Measurements from ENCODE around the gene TMEM117.

The TMEM117 gene

DNA sequence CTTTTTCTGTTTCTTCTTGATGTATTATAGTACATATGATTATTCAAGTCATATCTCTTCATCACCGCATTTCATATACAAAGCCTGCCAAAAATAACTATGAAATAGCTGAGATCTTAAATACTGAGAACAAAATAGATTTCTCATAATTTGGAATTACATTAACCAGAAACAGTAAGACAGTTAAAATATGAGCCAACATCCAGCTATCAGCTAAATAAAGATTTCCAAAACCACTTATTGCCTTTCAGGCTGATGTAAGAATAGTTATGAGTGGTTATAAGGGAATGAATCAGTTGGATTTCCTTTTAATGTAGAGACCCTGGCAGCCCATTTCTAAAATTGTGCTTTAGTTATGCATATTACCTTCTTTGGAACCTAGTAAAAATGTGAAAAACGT is 47.4 kb downstream of the TMEM117 start:
- in situ Hi-C loops (cut with HindIII; ENCODE audit: low sequenced_read_pairs), result loop anchor here (10.0 kb wide), 1 partner anchor 69 kb away; no protein-coding TSS in a partner anchor

DNA sequence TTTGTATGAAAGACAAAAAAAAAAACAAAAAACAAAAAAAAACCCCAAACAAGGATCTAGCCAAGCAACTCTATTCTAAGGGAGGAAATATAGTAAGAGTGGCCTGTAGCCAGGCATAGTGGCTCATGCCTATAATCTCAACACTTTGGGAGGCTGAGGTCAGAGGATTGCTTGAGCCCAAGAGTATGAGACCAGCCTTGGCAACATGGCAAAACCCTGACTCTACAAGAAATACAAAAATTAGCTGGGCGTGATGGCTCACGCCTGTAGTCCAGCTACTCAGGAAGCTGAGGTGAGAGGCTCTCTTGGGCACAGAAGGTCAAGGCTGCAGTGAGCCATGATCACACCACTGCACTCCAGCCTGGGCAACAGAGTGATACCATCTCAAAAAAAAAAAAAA is 47.9 kb downstream of the TMEM117 start:
- in situ Hi-C loops (cut with HindIII; ENCODE audit: low sequenced_read_pairs), result loop anchor here (10.0 kb wide), 1 partner anchor 69 kb away; no protein-coding TSS in a partner anchor

DNA sequence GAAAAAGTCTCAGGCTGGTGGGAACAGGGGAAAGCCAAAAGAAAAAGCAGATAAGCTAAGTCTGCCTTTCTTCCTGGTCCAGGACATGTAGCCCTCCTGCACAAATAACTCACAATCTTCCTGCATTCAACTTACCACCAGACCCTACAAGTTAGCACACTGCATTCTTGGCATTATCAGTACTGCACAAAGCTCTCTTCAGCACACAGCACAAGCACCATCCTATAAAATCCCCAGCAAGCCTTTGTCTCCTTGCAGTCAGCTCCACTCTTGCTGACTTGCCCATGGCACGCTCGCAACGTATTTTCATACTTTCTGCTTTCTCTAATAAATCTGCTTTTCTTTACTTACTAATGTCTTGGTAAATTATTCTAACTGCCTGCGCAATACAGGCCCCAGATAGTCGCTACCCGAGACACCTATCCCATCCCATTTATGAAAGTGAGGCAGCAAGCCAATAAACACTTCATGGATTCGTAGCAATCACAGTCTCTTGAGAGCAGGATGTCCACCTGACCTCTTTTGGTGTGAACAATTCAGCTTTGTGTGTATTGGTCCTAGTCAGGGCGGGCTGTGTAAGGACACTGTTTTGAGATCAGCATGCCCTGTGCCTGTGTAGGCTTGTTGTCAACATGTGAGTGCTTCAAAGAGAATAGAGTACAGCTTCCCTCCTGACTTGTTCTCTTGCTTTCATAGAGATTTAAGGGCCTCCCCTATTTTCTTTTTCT is 49.0 kb downstream of the TMEM117 start:
- in situ Hi-C loops (cut with HindIII; ENCODE audit: low sequenced_read_pairs), result loop anchor here (10.0 kb wide), 1 partner anchor 70 kb away; no protein-coding TSS in a partner anchor

DNA sequence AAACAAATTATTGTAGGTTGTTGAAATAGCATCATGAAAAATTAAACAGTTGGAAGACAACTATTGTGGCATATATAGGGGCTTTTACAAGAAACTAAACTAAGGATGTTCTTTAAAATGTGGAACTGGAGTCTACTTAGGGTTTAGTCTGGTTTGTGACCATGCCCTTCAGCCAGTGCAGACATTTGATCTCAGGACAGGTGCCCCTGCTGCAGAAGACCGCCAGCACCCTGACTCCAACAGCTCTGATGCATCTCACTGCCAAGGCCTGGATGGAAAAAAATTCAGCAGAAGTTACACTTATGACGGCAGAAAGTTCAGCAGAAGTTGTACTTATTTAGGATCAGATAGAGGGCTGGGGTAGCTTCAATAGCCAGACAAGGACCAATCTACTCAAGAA is 51.5 kb downstream of the TMEM117 start:
- in situ Hi-C loops (cut with HindIII; ENCODE audit: low sequenced_read_pairs), result loop anchor here (10.0 kb wide), 1 partner anchor 73 kb away; no protein-coding TSS in a partner anchor

DNA sequence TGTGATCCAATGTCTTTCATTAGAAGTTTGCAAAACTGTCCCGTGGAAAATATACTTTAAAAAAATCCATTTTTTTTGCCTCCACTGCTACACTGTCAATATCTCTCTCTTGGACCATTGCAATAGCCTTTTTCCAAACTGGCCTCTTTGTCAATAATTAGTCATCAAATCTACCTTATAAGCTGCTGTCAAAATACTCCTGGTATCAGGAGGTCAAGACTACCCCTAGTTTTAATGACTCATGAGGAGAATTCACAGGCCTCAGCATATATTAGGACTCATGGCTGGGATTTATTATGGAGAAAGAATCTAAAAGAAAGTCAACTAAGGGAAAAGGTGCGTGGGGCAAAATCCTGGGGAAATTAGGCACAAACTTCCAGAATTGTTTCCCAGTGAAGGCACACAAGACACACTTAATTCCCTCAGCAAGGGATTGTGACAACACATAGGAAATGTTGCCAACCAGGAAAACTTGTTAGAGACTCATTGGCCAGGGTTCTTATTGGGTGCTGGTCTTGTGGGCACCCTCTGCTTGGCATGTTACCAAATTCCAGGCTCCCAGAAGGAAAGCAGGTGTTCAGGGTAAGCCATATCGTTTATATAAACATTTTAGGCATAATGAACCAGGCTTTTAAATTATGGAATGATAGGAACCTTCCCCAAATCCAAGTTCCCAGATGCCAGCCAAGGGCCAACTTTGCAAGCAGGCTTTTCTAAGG is 56.1 kb downstream of the TMEM117 start:
- in situ Hi-C loops (cut with HindIII; ENCODE audit: low sequenced_read_pairs), result no loop called here

DNA sequence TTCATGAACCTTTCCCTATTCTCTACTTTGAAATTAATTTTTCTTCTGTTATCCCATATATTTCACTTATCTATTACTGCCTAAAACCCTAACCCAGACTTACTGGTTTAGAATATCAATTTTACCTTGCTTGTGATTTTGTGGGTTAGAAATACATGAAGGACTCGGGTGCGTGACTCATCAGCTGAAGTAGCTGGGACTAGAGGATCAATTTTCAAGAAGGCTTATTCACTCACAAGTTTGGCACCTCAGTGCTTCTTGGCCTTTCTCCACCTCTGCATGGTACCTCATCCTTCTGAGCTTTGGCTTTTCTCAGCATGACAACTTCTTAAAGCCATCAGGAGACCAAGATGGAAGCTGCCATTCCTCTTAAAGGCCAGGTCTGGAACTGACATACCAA is 57.8 kb downstream of the TMEM117 start:
- in situ Hi-C loops (cut with HindIII; ENCODE audit: low sequenced_read_pairs), result no loop called here

DNA sequence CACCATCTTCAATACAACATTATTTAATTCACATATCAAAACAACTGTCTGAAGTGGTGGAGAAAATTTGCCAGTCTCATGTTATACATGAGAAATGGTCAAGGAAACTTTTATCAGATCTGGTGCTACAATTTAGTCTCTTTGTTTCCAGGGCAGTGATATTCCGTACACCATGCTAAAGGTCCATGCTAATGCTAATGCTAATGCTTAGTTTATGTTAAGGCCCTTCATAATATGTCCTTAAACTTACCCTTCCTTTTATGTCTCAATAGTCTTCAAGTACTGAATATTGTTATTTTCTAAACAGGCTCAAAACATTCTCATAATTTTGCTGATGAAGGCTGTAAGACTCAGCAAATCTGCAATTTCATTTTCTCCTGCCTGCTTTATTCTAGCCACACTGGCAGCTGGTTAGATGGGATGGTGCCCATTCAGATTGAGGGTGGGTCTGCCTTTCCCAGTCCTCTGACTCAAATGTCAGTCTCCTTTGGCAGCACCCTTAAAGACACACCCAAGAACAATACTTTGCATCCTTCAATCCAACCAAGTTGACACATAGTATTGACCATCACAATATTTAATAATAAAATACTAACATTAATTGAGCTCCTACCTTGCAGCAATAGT is 59.8 kb downstream of the TMEM117 start:
- in situ Hi-C loops (cut with HindIII; ENCODE audit: low sequenced_read_pairs), result no loop called here

DNA sequence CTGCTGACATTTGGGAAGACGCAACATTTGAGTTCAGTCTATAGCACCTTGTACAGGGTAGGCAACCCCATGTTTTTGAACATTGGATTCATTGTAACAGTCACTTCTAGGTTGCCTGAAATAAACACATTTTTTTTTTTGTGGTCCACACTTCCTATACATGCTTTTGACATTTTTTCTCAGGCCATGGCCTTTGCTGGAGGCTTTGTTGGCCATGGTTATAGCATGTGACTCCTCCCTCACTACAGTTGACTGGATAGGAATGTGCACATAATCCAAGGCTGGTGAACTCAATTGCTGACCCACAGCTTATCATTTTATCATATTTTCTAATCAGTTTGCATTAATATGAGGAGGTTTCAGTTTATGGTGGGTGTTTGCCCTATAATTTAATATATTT is 60.6 kb downstream of the TMEM117 start:
- in situ Hi-C loops (cut with HindIII; ENCODE audit: low sequenced_read_pairs), result no loop called here

DNA sequence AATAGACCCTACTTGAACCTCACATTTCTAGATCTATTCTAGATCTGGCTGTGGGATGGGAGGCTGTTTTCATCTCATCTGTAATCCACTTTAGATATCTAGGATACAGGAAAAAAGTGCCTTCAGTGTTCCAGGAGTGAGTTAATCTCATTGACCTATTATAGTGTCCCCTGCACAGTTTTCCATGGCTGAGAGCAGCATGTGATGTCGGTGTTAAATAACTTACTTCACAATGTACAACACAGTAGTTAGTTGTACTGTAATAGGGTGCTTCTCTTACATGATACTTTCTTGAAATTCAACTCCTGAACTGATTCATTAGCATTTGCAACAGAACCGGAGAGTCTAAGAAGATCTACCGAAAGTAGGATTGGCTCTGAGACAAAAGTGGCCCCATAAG is 62.6 kb downstream of the TMEM117 start:
- in situ Hi-C loops (cut with HindIII; ENCODE audit: low sequenced_read_pairs), result no loop called here

DNA sequence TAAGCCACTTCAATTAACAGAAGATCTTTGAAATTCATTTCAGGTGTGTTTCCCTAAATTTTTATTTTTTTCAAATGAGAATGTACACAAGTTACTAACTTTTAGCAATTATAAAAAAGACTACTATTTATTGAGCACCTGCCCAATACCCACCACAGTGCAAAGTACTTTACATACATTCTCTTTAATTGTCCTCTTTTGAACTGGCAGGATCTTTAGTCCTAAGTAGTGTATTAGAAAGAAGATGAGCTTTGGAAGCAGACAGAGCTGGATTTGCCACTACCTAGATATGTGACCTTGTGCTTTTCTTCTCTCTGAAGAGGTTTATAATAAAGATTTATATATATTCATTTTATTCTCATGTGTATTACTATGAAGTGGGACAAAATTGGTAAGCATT is 63.7 kb downstream of the TMEM117 start:
- in situ Hi-C loops (cut with HindIII; ENCODE audit: low sequenced_read_pairs), result no loop called here

DNA sequence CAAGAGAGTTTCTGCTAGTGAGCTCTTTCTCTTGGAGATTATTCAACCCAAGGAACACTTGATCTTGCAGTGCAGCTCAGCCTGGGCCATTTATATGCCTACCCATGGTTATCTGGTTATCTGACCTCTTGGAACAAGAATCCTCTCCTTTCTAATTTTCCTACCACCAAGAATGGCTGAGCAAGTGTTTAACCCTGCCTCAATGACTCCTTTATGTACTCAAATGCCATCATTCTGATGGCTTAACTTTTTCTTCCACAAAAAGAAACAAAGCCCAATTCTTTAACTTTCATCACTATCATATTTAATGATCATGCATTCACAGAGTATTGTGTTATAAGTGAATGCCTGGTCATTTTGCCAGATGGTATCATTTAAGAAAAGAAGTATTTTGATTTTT is 67.8 kb downstream of the TMEM117 start:
- in situ Hi-C loops (cut with HindIII; ENCODE audit: low sequenced_read_pairs), result no loop called here

DNA sequence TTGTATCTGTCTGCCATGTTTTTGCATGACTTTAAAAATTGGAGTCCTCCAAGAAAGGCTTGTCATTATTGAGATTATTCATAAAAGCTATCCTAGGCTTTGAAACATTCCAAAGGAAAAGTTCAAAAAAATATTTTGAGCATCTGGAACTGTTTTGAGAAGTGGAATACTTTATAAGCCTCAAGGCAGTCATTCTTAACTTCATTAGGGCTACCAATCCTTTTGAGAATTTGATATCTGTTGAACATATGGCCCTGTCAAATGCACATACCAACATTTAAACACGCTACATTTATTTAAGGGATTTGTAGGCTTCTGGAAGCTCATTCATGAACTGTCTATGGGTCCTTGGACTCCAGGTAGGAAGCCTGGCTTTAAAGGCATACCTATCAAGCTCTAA is 77.0 kb downstream of the TMEM117 start:
- in situ Hi-C loops (cut with HindIII; ENCODE audit: low sequenced_read_pairs), result no loop called here

DNA sequence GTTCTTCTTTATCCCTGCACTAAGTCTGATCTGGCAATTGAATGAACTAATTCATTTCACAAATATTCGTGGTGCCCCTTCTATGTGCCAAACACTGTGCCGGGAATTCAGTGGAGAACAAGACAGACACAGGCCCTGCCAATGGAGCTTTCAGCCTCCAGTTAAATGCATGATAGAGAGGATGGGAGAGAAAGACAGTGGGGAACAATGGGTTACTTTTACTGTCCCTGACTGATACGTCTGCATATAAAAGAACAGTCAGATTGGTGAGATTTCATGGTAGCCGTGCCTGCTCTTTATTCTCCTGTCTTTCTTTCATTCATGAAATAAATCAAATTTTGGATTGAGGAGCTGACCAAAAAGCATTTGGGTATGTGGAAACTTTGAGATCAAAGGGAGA is 78.5 kb downstream of the TMEM117 start:
- in situ Hi-C loops (cut with HindIII; ENCODE audit: low sequenced_read_pairs), result no loop called here

DNA sequence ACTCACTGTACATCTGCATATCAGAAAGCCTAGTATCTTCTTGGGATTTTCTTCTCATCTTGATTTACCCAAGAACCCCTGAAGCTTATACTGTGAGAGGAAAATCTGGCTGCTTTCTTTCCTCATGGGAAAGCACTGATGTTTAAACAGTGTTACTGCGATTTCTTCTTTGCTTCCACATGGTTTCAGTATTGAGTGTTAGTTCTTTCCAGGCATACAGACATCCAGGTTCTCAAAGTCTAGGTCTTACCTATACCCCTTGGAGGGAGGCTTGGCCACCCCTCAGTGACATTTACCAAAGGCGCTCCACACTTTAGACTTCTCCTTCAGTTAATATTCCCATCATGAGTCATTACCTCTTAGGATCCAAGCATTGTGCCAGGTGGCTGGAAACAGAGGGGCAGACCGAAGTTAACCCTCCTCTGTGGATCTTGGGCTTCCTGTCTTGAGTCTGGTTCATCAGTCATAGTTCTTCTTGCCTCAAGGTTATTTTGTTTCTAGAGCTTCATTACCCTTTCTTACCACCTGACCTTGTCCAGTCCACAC is 79.1 kb downstream of the TMEM117 start:
- in situ Hi-C loops (cut with HindIII; ENCODE audit: low sequenced_read_pairs), result no loop called here

DNA sequence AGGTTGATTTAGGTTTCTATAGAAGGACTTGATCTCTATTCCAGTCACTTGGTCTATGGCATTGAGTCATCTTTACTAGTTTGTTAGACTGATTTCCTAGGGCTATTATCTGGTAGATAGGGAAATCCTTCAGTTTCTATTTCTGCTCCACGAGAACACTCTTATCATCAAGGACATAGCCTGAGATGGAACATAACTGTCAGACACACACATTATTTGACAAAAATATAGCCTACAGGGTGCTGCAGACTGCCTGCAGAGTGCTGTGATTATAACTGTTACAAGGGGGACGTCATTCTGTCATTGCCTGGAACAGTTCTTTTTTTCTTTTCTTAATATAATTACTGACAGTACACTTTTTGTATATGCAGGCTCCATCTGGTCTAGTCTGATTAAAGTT is 82.0 kb downstream of the TMEM117 start:
- in situ Hi-C loops (cut with HindIII; ENCODE audit: low sequenced_read_pairs), result no loop called here

DNA sequence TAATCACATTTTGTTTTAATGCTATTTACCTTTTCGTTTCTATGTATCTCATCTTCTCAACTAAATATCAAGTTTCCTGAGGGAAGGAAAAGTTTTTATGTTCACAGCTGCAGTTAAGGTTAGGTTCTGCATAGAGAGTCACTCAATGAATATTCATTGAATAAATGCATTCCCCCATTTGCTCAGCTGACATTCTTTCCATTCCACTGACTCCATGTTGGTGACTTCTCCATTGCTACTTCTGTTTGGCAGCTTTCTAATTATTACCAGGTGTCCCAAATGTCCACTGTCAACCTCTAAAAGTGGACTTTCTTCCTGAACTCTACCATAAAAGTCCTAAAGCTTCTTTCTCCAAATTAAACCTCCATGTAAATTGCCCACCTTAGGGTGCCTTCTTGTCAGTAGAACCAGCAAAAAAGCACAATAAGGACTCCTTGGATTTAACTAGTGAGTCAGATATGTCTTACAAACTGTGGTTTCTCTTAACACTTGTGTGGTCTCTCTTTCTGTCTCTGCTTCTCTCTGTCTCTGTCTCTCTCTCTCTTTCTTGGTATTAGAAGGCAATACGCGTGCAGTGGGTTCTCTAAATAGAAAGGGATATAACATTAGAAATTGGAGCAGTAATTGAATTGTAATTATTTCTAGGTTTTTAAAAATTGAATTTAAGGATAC is 85.9 kb downstream of the TMEM117 start:
- in situ Hi-C loops (cut with HindIII; ENCODE audit: low sequenced_read_pairs), result no loop called here

DNA sequence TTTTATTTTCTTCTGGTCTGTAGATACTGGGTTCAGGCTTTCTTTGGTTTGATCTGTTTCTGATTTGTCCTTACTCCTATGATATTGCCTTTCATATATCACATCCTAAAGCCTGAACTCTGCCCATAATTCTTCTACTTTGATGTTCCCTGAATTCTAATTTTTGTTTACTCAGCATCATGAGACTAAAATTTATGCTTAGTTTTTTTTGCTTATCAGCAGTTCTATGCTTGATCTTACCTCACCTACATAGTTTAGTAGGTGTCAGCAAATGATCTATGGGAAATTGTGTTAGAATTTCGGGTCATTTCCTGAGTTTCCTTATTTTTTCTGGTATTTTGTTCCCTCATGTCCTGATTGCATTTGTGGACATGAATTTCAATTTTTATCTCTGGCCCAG is 94.2 kb downstream of the TMEM117 start:
- in situ Hi-C loops (cut with HindIII; ENCODE audit: low sequenced_read_pairs), result no loop called here

DNA sequence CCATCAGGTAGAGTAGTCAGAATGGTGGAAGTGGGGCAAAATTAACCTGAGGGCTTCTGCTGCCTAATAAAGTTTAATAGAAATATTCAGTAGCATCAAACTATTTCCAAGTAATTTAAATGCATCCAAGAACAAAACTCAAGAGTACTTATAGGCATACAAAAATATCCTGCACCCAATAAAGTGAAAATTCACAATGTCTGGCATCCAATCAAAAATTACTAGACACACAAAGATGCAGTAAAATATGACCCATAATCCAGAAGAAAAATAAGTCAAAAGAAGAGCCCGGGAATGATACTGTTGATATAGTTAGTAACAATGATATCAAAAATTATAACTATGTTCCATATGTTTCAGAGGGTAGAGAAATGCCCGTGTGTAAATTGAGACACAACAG is 95.3 kb downstream of the TMEM117 start:
- in situ Hi-C loops (cut with HindIII; ENCODE audit: low sequenced_read_pairs), result no loop called here

DNA sequence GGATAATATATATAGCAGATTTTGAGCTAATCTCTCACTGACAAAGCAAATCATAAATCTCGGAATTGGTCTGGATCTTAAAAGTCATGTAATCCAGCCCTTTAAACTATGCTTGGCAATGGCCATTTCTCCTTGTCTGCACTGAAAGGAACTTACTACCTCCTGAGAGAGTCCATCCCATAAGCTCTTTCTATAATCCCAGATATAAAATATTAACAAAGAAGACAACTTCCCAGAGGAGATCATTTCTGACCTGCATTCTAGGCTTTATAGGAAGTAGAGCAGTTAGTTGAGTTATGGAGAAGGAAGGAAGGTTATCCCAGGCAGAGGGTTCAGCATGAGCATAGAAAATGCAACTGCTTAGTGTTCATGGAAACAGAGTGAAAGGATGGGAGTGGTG is 99.7 kb downstream of the TMEM117 start:
- in situ Hi-C loops (cut with HindIII; ENCODE audit: low sequenced_read_pairs), result no loop called here

DNA sequence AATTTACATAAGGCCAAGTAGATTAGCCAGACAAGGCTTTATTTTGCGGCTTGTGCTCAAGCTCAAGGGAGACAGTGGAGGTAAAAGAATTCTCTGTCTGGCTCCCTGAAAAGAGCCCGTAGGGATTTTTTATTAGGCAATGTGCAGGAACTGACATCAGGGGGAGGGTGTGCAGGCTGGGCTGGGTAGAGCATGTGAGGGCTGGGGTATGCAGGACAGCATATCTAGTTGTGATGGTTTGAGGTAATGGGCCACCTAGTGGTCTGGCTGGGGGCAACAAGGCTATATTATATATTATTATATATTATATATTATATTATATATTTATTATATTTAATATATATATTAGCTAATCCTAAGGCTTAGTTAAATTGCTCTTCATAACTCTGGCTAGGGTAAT is 102.1 kb downstream of the TMEM117 start:
- in situ Hi-C loops (cut with HindIII; ENCODE audit: low sequenced_read_pairs), result no loop called here

DNA sequence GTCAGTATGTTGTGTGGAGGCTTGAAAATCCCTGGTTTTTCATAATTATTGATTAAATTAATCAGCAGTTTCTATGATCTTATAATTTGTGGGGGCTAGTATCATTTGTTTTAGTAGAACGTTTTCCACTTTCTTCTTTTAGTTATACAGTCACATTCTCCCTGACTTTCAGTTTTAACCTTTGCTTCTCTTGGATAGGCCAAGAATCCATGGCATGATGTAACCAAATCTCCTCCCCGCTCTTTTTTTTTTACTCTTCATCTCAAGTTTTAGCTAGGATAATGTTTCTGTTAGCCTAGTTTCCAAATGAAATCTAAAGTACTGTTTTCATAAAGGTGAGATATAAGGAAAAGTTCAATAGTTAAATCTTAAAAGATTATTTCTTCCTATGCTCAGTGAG is 106.5 kb downstream of the TMEM117 start:
- in situ Hi-C loops (cut with HindIII; ENCODE audit: low sequenced_read_pairs), result no loop called here
